Stimulated activated CD4-positive, alpha-beta T cell treated with anti-CD3 and anti-CD28 coated beads, Interleukin-15, amount 100 ng/mL, for 48 hours (primary cell): ENCODE results near the gene SFMBT1.

Experiments
- DNase-seq, 2 donors: peaks; one replicate each; pipeline ENCODE4 v3.0.0-alpha.2; 2020; ENCODE audit warnings: low read depth in 2 of 2

The SFMBT1 gene

DNA sequence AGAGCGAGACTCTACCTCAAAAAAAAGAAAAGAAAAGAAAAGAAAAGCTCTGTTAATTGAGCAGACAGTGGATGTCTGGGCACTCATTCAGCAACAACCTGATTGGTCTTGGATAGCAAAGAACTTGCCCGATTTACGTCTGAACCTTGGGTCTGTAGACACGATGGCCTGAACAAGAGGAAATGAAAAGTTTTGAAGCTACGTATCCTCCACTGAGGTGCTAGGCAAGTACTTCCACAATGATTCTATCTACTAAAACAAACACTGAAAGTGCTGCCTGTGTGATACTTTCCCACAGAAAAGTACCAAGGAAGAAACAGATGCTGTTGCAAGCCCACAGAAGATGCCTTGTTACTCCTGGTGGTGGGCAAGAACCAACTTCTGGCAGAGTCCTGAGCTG, 189.2 kb downstream of the SFMBT1 start:
- no peak for DNase-seq

DNA sequence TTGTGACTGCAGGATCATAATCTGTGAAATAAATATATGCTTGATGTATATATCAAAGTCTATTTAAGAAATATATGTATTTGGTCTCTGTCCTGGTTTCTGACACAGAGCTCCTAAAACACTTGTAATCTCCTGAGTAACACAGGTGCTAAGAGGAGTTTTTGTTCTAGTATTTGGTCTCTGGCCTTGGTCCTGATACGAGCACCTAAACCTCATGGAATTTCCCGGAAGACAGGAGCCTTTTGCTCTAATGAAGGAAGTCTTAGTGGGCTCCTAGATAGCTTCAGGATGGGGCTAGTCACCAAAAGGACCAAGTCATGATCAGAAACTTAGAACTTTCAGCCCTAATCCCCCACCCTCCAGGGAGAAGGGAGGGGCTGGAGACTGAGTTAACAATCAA, 191.9 kb downstream of the SFMBT1 start:
- DNase-seq: no peak
